Measurements from ENCODE around the gene SV2A. TPM values are rescaled to one million over a fixed set of nuclear protein-coding genes. Genes with fewer than 3 reads are reported as not detected.
"Not testable (repeated sequence)": the region's sequence is repeated elsewhere in the genome, so short reads cannot be mapped to it uniquely, and the experiment has no call there.

Gene SV2A
- total RNA-seq, 1 experiment from 2014 or later: 33.1 TPM

GRCh38 chr1:149888999-149889289 lies 28.7 kb downstream of the SV2A start:
- Histone ChIP-seq H3K4me1 (ENCODE audit: insufficient read depth, low read length, poor library complexity, severe bottlenecking) (no peaks in the 10 kb centered on the region), H3K36me3 (ENCODE audit: insufficient read depth, low read length, poor library complexity, severe bottlenecking) (no peaks in the 10 kb centered on the region), H3K27ac (ENCODE audit: low read depth, low read length, poor library complexity, severe bottlenecking) (peak overlapping the region; percentile 98), H3K9me3 (ENCODE audit: low read depth, low read length, poor library complexity, severe bottlenecking) (no peaks in the 10 kb centered on the region), H3K27me3 (replicated peaks; ENCODE audit: insufficient read depth, low read depth, low read length, poor library complexity) (no peaks in the 10 kb centered on the region), H3K4me3 (ENCODE audit: low read depth, low read length, poor library complexity, severe bottlenecking) (peak overlapping the region; percentile 68)
- ChIA-PET CTCF (interaction anchor here (1.3 to 2.1 kb wide), 2 partner anchors 162 to 298 kb away, joined by 3 to 10 read pairs; no protein-coding TSS in a partner anchor), POLR2A (ENCODE audit: low non-redundant PET) (no interaction called here)
- no peak for TF ChIP-seq EZH2 (IDR thresholded peaks at IDR 0.05; ENCODE audit: borderline replicate concordance, low read depth, low read length, poor library complexity, severe bottlenecking)
- TF ChIP-seq, protein P1, sequence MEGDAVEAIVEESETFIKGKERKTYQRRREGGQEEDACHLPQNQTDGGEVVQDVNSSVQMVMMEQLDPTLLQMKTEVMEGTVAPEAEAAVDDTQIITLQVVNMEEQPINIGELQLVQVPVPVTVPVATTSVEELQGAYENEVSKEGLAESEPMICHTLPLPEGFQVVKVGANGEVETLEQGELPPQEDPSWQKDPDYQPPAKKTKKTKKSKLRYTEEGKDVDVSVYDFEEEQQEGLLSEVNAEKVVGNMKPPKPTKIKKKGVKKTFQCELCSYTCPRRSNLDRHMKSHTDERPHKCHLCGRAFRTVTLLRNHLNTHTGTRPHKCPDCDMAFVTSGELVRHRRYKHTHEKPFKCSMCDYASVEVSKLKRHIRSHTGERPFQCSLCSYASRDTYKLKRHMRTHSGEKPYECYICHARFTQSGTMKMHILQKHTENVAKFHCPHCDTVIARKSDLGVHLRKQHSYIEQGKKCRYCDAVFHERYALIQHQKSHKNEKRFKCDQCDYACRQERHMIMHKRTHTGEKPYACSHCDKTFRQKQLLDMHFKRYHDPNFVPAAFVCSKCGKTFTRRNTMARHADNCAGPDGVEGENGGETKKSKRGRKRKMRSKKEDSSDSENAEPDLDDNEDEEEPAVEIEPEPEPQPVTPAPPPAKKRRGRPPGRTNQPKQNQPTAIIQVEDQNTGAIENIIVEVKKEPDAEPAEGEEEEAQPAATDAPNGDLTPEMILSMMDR (conservative IDR thresholded peaks at IDR 0.05; ENCODE audit: low read depth, low read length): no peak
- intact Hi-C loops (cut with micrococcal nuclease; ENCODE audit: unreplicated experiment): no loop called here
- DNase-seq (ENCODE audit: low spot score): peak; percentile 57
- BruUV-seq (replicated peaks): no TSS peak

- POLR2A ChIA-PET (ENCODE audit: low non-redundant PET): interaction anchor here (0.7 to 1.1 kb wide), 3 partner anchors 122 to 319 kb away, joined by 3 to 5 read pairs (median 4); no protein-coding TSS in a partner anchor
- no peaks in the 10 kb centered on the region for H3K36me3 ChIP-seq (ENCODE audit: insufficient read depth, low read length, poor library complexity, severe bottlenecking)
- TF ChIP-seq EZH2 (IDR thresholded peaks at IDR 0.05; ENCODE audit: borderline replicate concordance, low read depth, low read length, poor library complexity, severe bottlenecking): no peak
- TF ChIP-seq, protein P1 (conservative IDR thresholded peaks at IDR 0.05; ENCODE audit: low read depth, low read length): peak; percentile 66
- no peaks in the 10 kb centered on the region for H3K9me3 ChIP-seq (ENCODE audit: low read depth, low read length, poor library complexity, severe bottlenecking)
- no peaks in the 10 kb centered on the region for H3K27me3 ChIP-seq (replicated peaks; ENCODE audit: insufficient read depth, low read depth, low read length, poor library complexity)
- peak; percentile 95 for DNase-seq (ENCODE audit: low spot score)
- H3K27ac ChIP-seq (ENCODE audit: low read depth, low read length, poor library complexity, severe bottlenecking): peak overlapping the region; percentile 98
- intact Hi-C loops (cut with micrococcal nuclease; ENCODE audit: unreplicated experiment): no loop called here
- no peaks in the 10 kb centered on the region for H3K4me1 ChIP-seq (ENCODE audit: insufficient read depth, low read length, poor library complexity, severe bottlenecking)
- CTCF ChIA-PET: interaction anchor here (0.6 to 2.1 kb wide), 3 partner anchors 161 to 299 kb away, joined by 3 to 11 read pairs (median 10); no protein-coding TSS in a partner anchor
- BruUV-seq (replicated peaks): TSS peak; percentile 32
- peak overlapping the region; percentile 68 for H3K4me3 ChIP-seq (ENCODE audit: low read depth, low read length, poor library complexity, severe bottlenecking)
Observed at GRCh38 chr1:149888247-149888998, 29.2 kb downstream of the SV2A start.

DNA sequence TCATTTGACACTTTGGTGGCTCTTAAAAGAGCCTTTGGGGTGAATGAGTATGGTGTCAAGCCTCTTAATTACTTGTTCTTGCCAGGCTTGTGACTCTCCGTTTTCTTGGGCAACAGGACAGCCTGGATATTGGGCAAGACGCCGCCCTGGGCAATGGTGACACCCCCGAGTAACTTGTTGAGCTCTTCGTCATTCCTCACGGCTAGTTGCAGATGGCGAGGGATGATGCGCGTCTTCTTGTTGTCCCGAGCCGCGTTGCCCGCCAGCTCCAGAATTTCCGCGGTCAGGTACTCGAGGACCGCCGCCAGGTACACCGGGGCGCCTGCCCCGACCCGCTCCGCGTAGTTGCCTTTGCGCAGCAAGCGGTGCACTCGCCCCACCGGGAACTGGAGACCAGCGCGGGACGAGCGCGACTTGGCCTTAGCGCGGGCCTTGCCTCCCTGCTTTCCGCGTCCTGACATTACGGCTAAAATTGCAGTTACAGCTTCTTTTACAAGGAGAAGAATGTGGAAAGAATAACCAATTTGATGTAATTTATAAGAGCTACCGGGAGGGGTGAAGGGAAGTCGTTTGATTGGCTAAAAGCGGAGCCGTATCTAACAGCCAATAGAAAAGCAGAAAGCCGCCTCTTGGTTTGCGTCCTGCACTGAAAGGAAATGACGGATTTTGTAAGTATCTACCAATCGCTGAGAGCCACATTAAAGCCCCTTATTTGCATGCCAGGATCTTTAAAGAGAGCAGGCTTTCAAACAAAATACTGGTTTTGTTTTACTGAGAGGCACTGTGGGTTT lies 30.0 kb downstream of the SV2A start:
- BruUV-seq (replicated peaks): TSS peak; percentile 34
- H3K4me3 ChIP-seq (ENCODE audit: low read depth, low read length, poor library complexity, severe bottlenecking): peak overlapping the region; percentile 68
- peak overlapping the region; percentile 98 for H3K27ac ChIP-seq (ENCODE audit: low read depth, low read length, poor library complexity, severe bottlenecking)
- H3K4me1 ChIP-seq (ENCODE audit: insufficient read depth, low read length, poor library complexity, severe bottlenecking): no peaks in the 10 kb centered on the region
- no peaks in the 10 kb centered on the region for H3K9me3 ChIP-seq (ENCODE audit: low read depth, low read length, poor library complexity, severe bottlenecking)
- H3K36me3 ChIP-seq (ENCODE audit: insufficient read depth, low read length, poor library complexity, severe bottlenecking): no peaks in the 10 kb centered on the region
- CTCF ChIA-PET: interaction anchor here (0.6 to 2.1 kb wide), 3 partner anchors 162 to 299 kb away, joined by 3 to 11 read pairs (median 10); no protein-coding TSS in a partner anchor
- POLR2A ChIA-PET (ENCODE audit: low non-redundant PET): interaction anchor here (0.7 to 1.1 kb wide), 3 partner anchors 122 to 320 kb away, joined by 3 to 5 read pairs (median 4); no protein-coding TSS in a partner anchor
- no peaks in the 10 kb centered on the region for H3K27me3 ChIP-seq (replicated peaks; ENCODE audit: insufficient read depth, low read depth, low read length, poor library complexity)
- intact Hi-C loops (cut with micrococcal nuclease; ENCODE audit: unreplicated experiment): loop anchor here (2.0 kb wide), 1 partner anchor 179 kb away; the partner anchor contains the start of gene VPS45
- TF ChIP-seq EZH2 (IDR thresholded peaks at IDR 0.05; ENCODE audit: borderline replicate concordance, low read depth, low read length, poor library complexity, severe bottlenecking): no peak
- TF ChIP-seq, protein P1 (conservative IDR thresholded peaks at IDR 0.05; ENCODE audit: low read depth, low read length): no peak
- peak; percentile 98 for DNase-seq (ENCODE audit: low spot score)

- not testable (repeated sequence) for H3K4me1 ChIP-seq (ENCODE audit: insufficient read depth, low read length, poor library complexity, severe bottlenecking); DNase-seq (ENCODE audit: low spot score); H3K36me3 ChIP-seq (ENCODE audit: insufficient read depth, low read length, poor library complexity, severe bottlenecking); BruUV-seq (replicated peaks); H3K27me3 ChIP-seq (replicated peaks; ENCODE audit: insufficient read depth, low read depth, low read length, poor library complexity); H3K9me3 ChIP-seq (ENCODE audit: low read depth, low read length, poor library complexity, severe bottlenecking)
- peak overlapping the region; percentile 98 for H3K27ac ChIP-seq (ENCODE audit: low read depth, low read length, poor library complexity, severe bottlenecking)
- ChIA-PET POLR2A (ENCODE audit: low non-redundant PET) (interaction anchor here (0.6 to 1.4 kb wide), 4 partner anchors 13 to 123 kb away, joined by 3 to 8 read pairs (median 4); partner anchors contain the start of gene BOLA1), CTCF (interaction anchor here (2.1 kb wide), 1 partner anchor 300 kb away, joined by 10 read pairs; no protein-coding TSS in a partner anchor)
- intact Hi-C loops (cut with micrococcal nuclease; ENCODE audit: unreplicated experiment): loop anchor here (2.0 kb wide), 1 partner anchor 180 kb away; the partner anchor contains the start of gene VPS45
- H3K4me3 ChIP-seq (ENCODE audit: low read depth, low read length, poor library complexity, severe bottlenecking): peak overlapping the region; percentile 68
Observed at GRCh38 chr1:149887196-149887455, 30.5 kb downstream of the SV2A start.
